Measurements from ENCODE around the gene PHLPP1.

Gene PHLPP1

DNA sequence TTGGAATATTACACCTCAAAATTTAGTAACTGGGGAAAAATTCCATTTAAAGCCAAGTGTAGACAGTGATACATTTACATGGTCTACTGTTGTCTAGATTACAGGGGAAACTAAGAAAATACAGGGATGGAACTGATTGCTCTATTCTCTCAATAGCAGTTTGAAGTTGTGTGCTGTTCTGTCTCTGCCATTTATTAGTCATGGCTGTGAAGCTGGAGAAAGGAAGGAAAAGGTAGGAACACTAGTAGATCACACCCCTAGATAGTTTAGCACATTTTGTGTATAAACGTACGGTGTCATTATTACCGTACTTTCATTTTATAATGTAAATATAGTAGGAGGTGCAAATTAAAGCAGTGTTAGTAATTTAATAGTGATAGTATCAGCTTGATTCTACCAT, 170.5 kb downstream of the PHLPP1 start:
- H3K4me1 Mint-ChIP-seq = peaks cover 7% of the 10 kb centered on the region
- no peaks in the 10 kb centered on the region for H3K27me3 Mint-ChIP-seq (ENCODE audit: low read depth, poor library complexity)
- DNase-seq = no peak
- H3K36me3 Mint-ChIP-seq (ENCODE audit: low read depth) = peaks cover 10% of the 10 kb centered on the region
- no peak overlapping the region for H3K4me3 Mint-ChIP-seq
- H3K27ac Mint-ChIP-seq = no peak overlapping the region
- no peak for TF ChIP-seq CTCF (IDR thresholded peaks at IDR 0.05)
- no peaks in the 10 kb centered on the region for H3K9me3 Mint-ChIP-seq

- Mint-ChIP-seq H3K4me3 (no peak overlapping the region), H3K36me3 (ENCODE audit: low read depth) (peaks cover 50% of the 10 kb centered on the region), H3K9me3 (no peaks in the 10 kb centered on the region), H3K4me1 (peaks cover 7% of the 10 kb centered on the region), H3K27ac (no peak overlapping the region), H3K27me3 (ENCODE audit: low read depth, poor library complexity) (no peaks in the 10 kb centered on the region)
- TF ChIP-seq CTCF (IDR thresholded peaks at IDR 0.05) = no peak
- no peak for DNase-seq
Measured at GRCh38 chr18:62894681-62895390, 179.5 kb downstream of the PHLPP1 start.

- DNase-seq = no peak
- H3K27me3 Mint-ChIP-seq (ENCODE audit: low read depth, poor library complexity) = no peaks in the 10 kb centered on the region
- peaks cover 59% of the 10 kb centered on the region for H3K36me3 Mint-ChIP-seq (ENCODE audit: low read depth)
- no peak overlapping the region for H3K27ac Mint-ChIP-seq
- H3K9me3 Mint-ChIP-seq = no peaks in the 10 kb centered on the region
- H3K4me1 Mint-ChIP-seq = peaks cover 7% of the 10 kb centered on the region
- TF ChIP-seq CTCF (IDR thresholded peaks at IDR 0.05) = no peak
- no peak overlapping the region for H3K4me3 Mint-ChIP-seq
Measured at GRCh38 chr18:62897153-62897552, 181.8 kb downstream of the PHLPP1 start.

DNA sequence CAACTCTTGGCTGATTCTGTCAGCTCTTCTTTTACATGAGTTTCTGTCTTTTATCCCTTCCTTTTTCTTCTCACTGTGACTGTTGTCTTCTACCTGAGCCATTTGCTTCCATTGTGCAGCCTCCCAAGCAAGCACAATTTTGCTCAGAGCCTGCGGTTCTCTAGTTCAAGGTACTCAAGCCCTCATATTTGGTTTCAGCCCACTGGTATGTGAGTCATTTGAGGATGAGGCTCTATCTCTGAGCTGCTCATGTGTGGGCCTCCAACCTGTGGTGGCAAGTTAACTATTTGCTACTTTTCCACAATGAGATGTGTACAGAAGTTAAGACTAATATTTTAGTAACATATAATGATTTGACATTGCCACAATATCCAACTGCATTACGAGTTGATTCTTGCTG, 183.0 kb downstream of the PHLPP1 start:
- Mint-ChIP-seq H3K27me3 (ENCODE audit: low read depth, poor library complexity) (no peaks in the 10 kb centered on the region), H3K27ac (peak overlapping the region; percentile 91), H3K4me3 (no peak overlapping the region), H3K4me1 (peaks cover 7% of the 10 kb centered on the region), H3K36me3 (ENCODE audit: low read depth) (peaks cover 68% of the 10 kb centered on the region), H3K9me3 (no peaks in the 10 kb centered on the region)
- DNase-seq = no peak
- no peak for TF ChIP-seq CTCF (IDR thresholded peaks at IDR 0.05)

DNA sequence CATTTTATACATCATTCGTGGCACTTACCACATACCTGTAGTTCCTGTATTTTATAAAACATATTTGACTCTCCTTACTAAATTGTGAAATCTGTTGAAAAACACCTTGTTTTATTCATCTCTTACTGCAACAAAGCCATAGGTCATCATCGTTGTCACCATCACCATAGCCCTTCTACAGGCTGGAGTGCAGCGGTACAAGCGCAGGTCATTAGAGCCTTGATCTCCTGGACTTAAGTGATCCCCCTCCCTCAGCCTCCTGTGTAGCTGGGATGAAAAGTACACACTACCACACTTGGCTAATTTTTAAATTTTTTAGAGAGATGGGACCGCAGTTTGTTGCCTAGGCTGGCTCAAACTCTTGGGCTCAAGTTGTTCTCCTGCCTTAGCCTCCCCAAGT, 184.2 kb downstream of the PHLPP1 start:
- TF ChIP-seq CTCF (IDR thresholded peaks at IDR 0.05) = no peak
- Mint-ChIP-seq H3K4me1 (peaks cover 8% of the 10 kb centered on the region), H3K36me3 (ENCODE audit: low read depth) (peaks cover 76% of the 10 kb centered on the region), H3K4me3 (no peak overlapping the region), H3K27ac (no peak overlapping the region), H3K9me3 (no peaks in the 10 kb centered on the region), H3K27me3 (ENCODE audit: low read depth, poor library complexity) (no peaks in the 10 kb centered on the region)
- DNase-seq = no peak

Data from nephron progenitor cell (in vitro differentiated cells).